SK-N-SH treated with all-trans-retinoic acid at 6 μM for 48 hours (cell line): ENCODE results near the gene SEC24A.

Experiments used
- ATAC-seq: fragments of 200-7000 bp; cut with Tn5 transposase; 3 replicates; pipeline ENCODE4 v1.9.1; 2020; ENCODE audit warnings: mild to moderate bottlenecking, moderate library complexity
- ARNTL ChIP-seq: fragments of 450-650 bp; formaldehyde crosslinking; IDR thresholded peaks from 2 replicates; pipeline ENCODE4 v1.5.0; 2020; ENCODE audit warnings: low read depth, mild to moderate bottlenecking, moderate library complexity, borderline replicate concordance
- BACH2 ChIP-seq: fragments of 250-450 bp; sonication (Bioruptor Pico); IDR thresholded peaks from 2 replicates; pipeline ENCODE4 v1.9.0; 2021; ENCODE audit warnings: mild to moderate bottlenecking, borderline replicate concordance
- CSDC2 ChIP-seq: fragments of 250-450 bp; sonication (Bioruptor Pico); IDR thresholded peaks from 2 replicates; pipeline ENCODE4 v1.5.0; 2020; ENCODE audit warnings: mild to moderate bottlenecking, moderate library complexity
- ESRRG ChIP-seq: fragments of 250-450 bp; sonication (Bioruptor Pico); IDR thresholded peaks from 2 replicates; pipeline ENCODE4 v1.6.1; 2021; ENCODE audit warnings: mild to moderate bottlenecking
- GLIS3 ChIP-seq: fragments of 250-450 bp; sonication (Bioruptor Pico); IDR thresholded peaks from 2 replicates; pipeline ENCODE4 v1.5.0; 2020; ENCODE audit warnings: mild to moderate bottlenecking, moderate library complexity
- ISL1 ChIP-seq: fragments of 250-450 bp; sonication (Bioruptor Pico); IDR thresholded peaks from 2 replicates; pipeline ENCODE4 v2.1.2; 2022; ENCODE audit warnings: mild to moderate bottlenecking, moderate library complexity
- OSR1 ChIP-seq: fragments of 250-450 bp; sonication (Bioruptor Pico); IDR thresholded peaks from 2 replicates; pipeline ENCODE4 v1.8.0; 2022; ENCODE audit warnings: moderate library complexity, mild to moderate bottlenecking, inconsistent platforms
- PPARA ChIP-seq: fragments of 250-450 bp; sonication (Bioruptor Pico); IDR thresholded peaks from 2 replicates; pipeline ENCODE4 v1.5.0; 2020; ENCODE audit warnings: mild to moderate bottlenecking, borderline replicate concordance
- RARB ChIP-seq: fragments of 250-450 bp; sonication (Bioruptor Pico); IDR thresholded peaks from 2 replicates; pipeline ENCODE4 v1.8.0; 2021; ENCODE audit warnings: mild to moderate bottlenecking, moderate library complexity
- SNAI2 ChIP-seq: fragments of 250-450 bp; sonication (Bioruptor Pico); IDR thresholded peaks from 2 replicates; pipeline ENCODE4 v1.5.0; 2020; ENCODE audit warnings: mild to moderate bottlenecking, moderate library complexity
- TCF4 ChIP-seq: fragments of 250-450 bp; sonication (Bioruptor Pico); IDR thresholded peaks from 2 replicates; pipeline ENCODE4 v1.8.0; 2021; ENCODE audit warnings: mild to moderate bottlenecking, moderate library complexity, borderline replicate concordance
- TOX ChIP-seq: fragments of 250-450 bp; sonication (Bioruptor Pico); IDR thresholded peaks from 2 replicates; pipeline ENCODE4 v1.8.0; 2021; ENCODE audit warnings: mild to moderate bottlenecking, moderate library complexity, borderline replicate concordance
- ZC3H10 ChIP-seq: fragments of 250-450 bp; sonication (Bioruptor Pico); IDR thresholded peaks from 2 replicates; pipeline ENCODE4 v1.5.1; 2021; ENCODE audit warnings: mild to moderate bottlenecking, moderate library complexity
- ZFP3 ChIP-seq: fragments of 250-450 bp; sonication (Bioruptor Pico); IDR thresholded peaks from 2 replicates; pipeline ENCODE4 v1.5.0; 2020; ENCODE audit warnings: mild to moderate bottlenecking, moderate library complexity
- ZFP30 ChIP-seq: fragments of 450-650 bp; formaldehyde crosslinking; IDR thresholded peaks from 2 replicates; pipeline ENCODE4 v1.5.0; 2022; ENCODE audit warnings: mild to moderate bottlenecking, moderate library complexity
- ZNF565 ChIP-seq: fragments of 450-650 bp; formaldehyde crosslinking; conservative IDR thresholded peaks from 2 replicates; pipeline ENCODE4 v1.5.0; 2020; ENCODE audit warnings: low read depth, mild to moderate bottlenecking, moderate library complexity
- ZNF70 ChIP-seq: fragments of 450-650 bp; formaldehyde crosslinking; IDR thresholded peaks from 2 replicates; pipeline ENCODE4 v1.5.0; 2020; ENCODE audit warnings: mild to moderate bottlenecking, moderate library complexity
- ZNF8 ChIP-seq: fragments of 450-650 bp; formaldehyde crosslinking; IDR thresholded peaks from 2 replicates; pipeline ENCODE4 v1.5.0; 2020; ENCODE audit warnings: mild to moderate bottlenecking, moderate library complexity
- TF ChIP-seq, protein P1 (sequence below): fragments of 250-450 bp; sonication (Bioruptor Pico); IDR thresholded peaks from 2 replicates; pipeline ENCODE4 v1.8.0; 2021; ENCODE audit warnings: low read depth, mild to moderate bottlenecking, moderate library complexity, borderline replicate concordance
- TF ChIP-seq, protein P2 (sequence below): fragments of 250-450 bp; sonication (Bioruptor Pico); IDR thresholded peaks from 2 replicates; pipeline ENCODE4 v1.5.0; 2020; ENCODE audit warnings: mild to moderate bottlenecking, moderate library complexity
- TF ChIP-seq, protein P3 (sequence below): fragments of 250-450 bp; sonication (Bioruptor Pico); IDR thresholded peaks from 2 replicates; pipeline ENCODE4 v1.8.0; 2020; ENCODE audit warnings: mild to moderate bottlenecking, moderate library complexity, borderline replicate concordance

Gene SEC24A

DNA sequence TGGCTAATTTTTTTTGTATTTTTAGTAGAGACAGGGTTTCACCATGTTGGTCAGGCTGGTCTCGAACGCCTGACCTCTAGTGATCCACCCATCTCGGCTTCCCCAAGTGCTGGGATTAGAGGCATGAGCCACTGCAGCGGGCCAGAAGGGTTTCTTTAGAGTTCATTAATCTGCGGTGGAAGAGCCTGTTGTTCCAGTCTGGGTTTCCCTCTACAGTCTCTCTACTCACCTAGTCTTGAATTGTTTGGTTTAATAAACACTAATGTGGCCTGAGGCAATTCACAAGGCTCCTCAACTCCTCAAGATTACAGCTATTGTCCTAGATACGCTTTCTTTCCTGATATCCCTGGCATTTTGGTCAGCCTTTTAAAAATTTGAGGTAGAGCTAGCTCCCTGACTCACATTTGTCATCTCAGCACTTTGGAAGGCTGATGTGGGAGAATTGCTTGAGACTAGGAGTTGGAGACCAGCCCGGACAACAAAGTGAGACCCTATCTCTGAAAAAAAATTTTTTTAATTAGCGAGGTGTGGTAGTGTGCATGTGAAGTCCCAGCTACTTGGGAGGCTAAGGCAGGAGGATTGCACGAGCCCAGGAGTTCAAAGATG, 11.4 kb upstream of the SEC24A start (continued):
- TF ChIP-seq, protein P1, sequence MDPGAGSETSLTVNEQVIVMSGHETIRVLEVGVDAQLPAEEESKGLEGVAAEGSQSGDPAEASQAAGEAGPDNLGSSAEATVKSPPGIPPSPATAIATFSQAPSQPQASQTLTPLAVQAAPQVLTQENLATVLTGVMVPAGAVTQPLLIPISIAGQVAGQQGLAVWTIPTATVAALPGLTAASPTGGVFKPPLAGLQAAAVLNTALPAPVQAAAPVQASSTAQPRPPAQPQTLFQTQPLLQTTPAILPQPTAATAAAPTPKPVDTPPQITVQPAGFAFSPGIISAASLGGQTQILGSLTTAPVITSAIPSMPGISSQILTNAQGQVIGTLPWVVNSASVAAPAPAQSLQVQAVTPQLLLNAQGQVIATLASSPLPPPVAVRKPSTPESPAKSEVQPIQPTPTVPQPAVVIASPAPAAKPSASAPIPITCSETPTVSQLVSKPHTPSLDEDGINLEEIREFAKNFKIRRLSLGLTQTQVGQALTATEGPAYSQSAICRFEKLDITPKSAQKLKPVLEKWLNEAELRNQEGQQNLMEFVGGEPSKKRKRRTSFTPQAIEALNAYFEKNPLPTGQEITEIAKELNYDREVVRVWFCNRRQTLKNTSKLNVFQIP (CRISPR knock-in tag), result no peak
- TF ChIP-seq, all 23 proteins: peak for 0

DNA sequence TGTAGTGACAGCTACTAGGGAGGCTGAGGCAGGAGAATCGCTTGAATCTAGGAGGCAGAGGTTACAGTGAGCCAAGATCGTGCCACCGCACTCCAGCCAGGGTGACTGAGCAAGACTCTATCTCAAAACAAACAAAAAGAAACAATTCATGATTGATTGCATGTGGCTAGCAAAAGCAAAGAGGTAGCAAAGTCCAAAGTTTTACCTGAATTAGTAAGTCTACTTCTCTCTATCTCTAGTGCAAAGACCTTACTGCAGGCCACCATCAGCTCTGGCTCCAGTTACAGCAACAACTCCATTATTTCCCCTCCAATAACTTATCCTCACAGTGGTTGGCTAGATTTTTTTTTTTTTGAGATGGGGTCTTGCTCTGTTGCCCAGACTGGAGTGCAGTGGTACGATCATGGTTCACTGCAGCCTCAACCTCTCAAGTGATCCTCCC, 9.8 kb upstream of the SEC24A start:
- no peak for ATAC-seq

DNA sequence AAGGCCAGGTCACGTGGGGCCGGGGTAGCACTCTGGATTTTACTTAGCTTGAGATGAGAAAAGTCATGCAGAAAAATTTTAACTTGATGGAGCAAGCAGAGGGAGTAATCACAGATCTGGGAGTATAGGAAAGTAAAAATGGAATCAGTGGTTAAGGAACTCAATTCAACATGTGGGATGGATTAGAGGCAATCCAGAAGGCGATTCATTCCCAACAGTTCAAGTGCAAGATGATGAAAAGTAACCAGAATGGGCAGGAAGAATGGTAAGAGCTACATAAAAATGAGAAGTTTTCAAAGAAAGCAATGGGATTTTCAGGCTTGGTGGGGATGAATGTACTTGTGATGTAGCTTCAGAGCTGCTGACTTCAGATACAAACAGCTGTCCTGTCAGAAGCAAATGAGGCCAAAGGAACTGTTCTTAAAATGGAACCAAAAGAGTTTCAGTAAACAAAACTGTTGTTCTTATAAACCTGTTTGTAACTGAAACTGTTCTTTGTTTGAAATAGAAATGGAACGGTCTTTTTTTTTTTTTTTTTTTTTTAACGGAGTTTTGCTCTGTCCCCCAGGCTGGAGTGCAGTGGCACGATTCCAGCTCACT, 5.6 kb upstream of the SEC24A start:
- TF ChIP-seq ZC3H10 (CRISPR knock-in tag) (no peak), ARNTL (CRISPR knock-in tag) (no peak), PPARA (no peak), OSR1 (CRISPR knock-in tag) (no peak), BACH2 (CRISPR knock-in tag) (no peak), ZNF8 (CRISPR knock-in tag) (no peak), RARB (CRISPR knock-in tag) (no peak), ZFP30 (CRISPR knock-in tag) (no peak), ISL1 (no peak), CSDC2 (CRISPR knock-in tag) (no peak), TOX (CRISPR knock-in tag) (no peak)
- TF ChIP-seq, protein P2, sequence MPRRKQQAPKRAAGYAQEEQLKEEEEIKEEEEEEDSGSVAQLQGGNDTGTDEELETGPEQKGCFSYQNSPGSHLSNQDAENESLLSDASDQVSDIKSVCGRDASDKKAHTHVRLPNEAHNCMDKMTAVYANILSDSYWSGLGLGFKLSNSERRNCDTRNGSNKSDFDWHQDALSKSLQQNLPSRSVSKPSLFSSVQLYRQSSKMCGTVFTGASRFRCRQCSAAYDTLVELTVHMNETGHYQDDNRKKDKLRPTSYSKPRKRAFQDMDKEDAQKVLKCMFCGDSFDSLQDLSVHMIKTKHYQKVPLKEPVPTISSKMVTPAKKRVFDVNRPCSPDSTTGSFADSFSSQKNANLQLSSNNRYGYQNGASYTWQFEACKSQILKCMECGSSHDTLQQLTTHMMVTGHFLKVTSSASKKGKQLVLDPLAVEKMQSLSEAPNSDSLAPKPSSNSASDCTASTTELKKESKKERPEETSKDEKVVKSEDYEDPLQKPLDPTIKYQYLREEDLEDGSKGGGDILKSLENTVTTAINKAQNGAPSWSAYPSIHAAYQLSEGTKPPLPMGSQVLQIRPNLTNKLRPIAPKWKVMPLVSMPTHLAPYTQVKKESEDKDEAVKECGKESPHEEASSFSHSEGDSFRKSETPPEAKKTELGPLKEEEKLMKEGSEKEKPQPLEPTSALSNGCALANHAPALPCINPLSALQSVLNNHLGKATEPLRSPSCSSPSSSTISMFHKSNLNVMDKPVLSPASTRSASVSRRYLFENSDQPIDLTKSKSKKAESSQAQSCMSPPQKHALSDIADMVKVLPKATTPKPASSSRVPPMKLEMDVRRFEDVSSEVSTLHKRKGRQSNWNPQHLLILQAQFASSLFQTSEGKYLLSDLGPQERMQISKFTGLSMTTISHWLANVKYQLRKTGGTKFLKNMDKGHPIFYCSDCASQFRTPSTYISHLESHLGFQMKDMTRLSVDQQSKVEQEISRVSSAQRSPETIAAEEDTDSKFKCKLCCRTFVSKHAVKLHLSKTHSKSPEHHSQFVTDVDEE (CRISPR knock-in tag), result no peak
- TF ChIP-seq, protein P3, sequence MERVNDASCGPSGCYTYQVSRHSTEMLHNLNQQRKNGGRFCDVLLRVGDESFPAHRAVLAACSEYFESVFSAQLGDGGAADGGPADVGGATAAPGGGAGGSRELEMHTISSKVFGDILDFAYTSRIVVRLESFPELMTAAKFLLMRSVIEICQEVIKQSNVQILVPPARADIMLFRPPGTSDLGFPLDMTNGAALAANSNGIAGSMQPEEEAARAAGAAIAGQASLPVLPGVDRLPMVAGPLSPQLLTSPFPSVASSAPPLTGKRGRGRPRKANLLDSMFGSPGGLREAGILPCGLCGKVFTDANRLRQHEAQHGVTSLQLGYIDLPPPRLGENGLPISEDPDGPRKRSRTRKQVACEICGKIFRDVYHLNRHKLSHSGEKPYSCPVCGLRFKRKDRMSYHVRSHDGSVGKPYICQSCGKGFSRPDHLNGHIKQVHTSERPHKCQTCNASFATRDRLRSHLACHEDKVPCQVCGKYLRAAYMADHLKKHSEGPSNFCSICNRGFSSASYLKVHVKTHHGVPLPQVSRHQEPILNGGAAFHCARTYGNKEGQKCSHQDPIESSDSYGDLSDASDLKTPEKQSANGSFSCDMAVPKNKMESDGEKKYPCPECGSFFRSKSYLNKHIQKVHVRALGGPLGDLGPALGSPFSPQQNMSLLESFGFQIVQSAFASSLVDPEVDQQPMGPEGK (CRISPR knock-in tag), result no peak
- TF ChIP-seq, protein P1 (CRISPR knock-in tag), result no peak
- peak; percentile 22; the same call in 1 of the 3 replicates for ATAC-seq

More for the DNA sequence above, 9.8 kb upstream of the SEC24A start:
- no peak for TF ChIP-seq ARNTL (CRISPR knock-in tag)
- TF ChIP-seq ZNF70 (CRISPR knock-in tag), result no peak
- no peak for TF ChIP-seq GLIS3 (CRISPR knock-in tag)
- TF ChIP-seq ISL1, result no peak
- no peak for TF ChIP-seq ZFP30 (CRISPR knock-in tag)
- TF ChIP-seq TOX (CRISPR knock-in tag), result no peak
- no peak for TF ChIP-seq ESRRG (CRISPR knock-in tag)
- no peak for TF ChIP-seq ZC3H10 (CRISPR knock-in tag)
- TF ChIP-seq SNAI2, result no peak
- TF ChIP-seq OSR1 (CRISPR knock-in tag), result no peak
- no peak for TF ChIP-seq ZNF565 (CRISPR knock-in tag)
- TF ChIP-seq RARB (CRISPR knock-in tag), result no peak
- TF ChIP-seq BACH2 (CRISPR knock-in tag), result no peak
- TF ChIP-seq TCF4 (CRISPR knock-in tag), result no peak
- no peak for TF ChIP-seq ZNF8 (CRISPR knock-in tag)
- TF ChIP-seq, protein P2 (CRISPR knock-in tag), result no peak
- TF ChIP-seq ZFP3, result no peak
